T-helper 17 cell (primary cell): ENCODE results near the gene SLC25A6. TPM values are rescaled to one million over a fixed set of nuclear protein-coding genes. Genes with fewer than 3 reads are reported as not detected.
"Not testable (repeated sequence)": the region's sequence is repeated elsewhere in the genome, so short reads cannot be mapped to it uniquely, and the experiment has no call there.

Source experiments
- ATAC-seq: fragments of 150-1000 bp; cut with Tn5 transposase; 2 replicates; pipeline ENCODE4 v1.10.0; 2021; ENCODE audit warnings: mild to moderate bottlenecking, moderate library complexity
- DNase-seq, 3 donors: peaks; one replicate each; pipeline versions ENCODE4 v3.0.0 to v3.0.0-alpha.2; 2020 to 2021
- H3K9me3 ChIP-seq: one replicate; pipeline ENCODE4 v1.7.0; 2013; ENCODE audit warnings: low read length, mild to moderate bottlenecking; ENCODE audit not compliant: control insufficient read depth, poor library complexity, severe bottlenecking
- H3K27ac Mint-ChIP-seq: one replicate; pipeline ENCODE4 v1.8.0; 2022; ENCODE audit warnings: mild to moderate bottlenecking, moderate library complexity, mixed read lengths
- H3K27me3 Mint-ChIP-seq: one replicate; pipeline ENCODE4 v1.8.0; 2022; ENCODE audit warnings: mixed read lengths
- H3K36me3 Mint-ChIP-seq: one replicate; pipeline ENCODE4 v1.8.0; 2022; ENCODE audit warnings: low read depth, mixed read lengths
- H3K4me1 Mint-ChIP-seq: one replicate; pipeline ENCODE4 v1.8.0; 2022; ENCODE audit warnings: mild to moderate bottlenecking, mixed read lengths
- H3K4me3 Mint-ChIP-seq: one replicate; pipeline ENCODE4 v1.8.0; 2022; ENCODE audit warnings: mild to moderate bottlenecking, moderate library complexity, mixed read lengths
- total RNA-seq, 4 donors: library from RNA in 2 of 4; stranded (reverse) in 2 of 4; gene quantifications; one replicate each; pipeline ENCODE4 v1.2.3 and lab custom pipeline; 2022 to 2026

Gene SLC25A6
- total RNA-seq, 2 donors from 2014 or later: 314 to 329 TPM

DNA sequence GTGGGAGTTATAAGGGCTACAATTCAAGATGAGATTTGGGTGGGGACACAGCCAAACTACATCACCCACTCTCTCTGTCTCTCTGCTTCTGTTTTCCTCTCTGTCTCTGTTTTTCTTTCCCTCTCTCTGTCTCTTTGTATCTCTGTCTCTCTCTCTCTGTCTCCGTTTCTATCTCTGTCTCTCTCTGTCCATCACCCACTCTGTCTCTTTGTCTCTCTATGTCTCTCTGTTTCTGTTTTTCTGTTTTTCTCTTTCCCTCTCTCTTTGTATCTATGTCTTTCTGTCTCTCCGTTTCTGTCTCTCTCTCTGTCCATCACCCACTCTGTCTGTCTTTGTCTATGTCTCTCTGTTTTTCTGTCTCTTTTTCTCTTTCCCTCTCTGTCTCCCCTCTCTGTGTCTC is 30.0 kb downstream of the SLC25A6 start:
- H3K4me1 Mint-ChIP-seq: peaks cover 6% of the 10 kb centered on the region
- no peak for ATAC-seq
- no peak for DNase-seq
- H3K9me3 ChIP-seq: no peaks in the 10 kb centered on the region
- H3K27me3 Mint-ChIP-seq: no peaks in the 10 kb centered on the region
- no peak overlapping the region for H3K4me3 Mint-ChIP-seq
- peak overlapping the region; percentile 0 for H3K27ac Mint-ChIP-seq
- peaks cover 9% of the 10 kb centered on the region for H3K36me3 Mint-ChIP-seq

DNA sequence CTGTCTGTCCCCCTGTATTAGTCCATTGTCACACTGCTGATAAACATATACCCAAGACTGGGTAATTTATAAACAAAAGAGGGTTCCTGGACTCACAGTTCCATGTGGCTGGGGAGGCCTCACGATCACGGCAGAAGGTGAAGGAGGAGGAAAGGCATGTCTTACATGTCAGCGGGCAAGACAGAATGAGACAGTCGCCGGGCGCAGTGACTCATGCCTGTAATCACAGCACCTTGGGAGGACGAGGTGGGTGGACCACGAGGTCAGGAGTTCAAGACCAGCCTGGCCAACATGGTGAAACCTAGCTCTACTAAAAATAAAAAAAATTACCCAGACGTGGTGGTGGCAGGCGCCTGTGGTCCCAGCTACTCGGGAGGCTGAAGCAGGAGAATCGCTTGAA is 30.6 kb downstream of the SLC25A6 start:
- no peak for ATAC-seq
- Mint-ChIP-seq H3K4me3 (no peak overlapping the region), H3K36me3 (peaks cover 9% of the 10 kb centered on the region), H3K27ac (peak overlapping the region; percentile 0), H3K27me3 (no peaks in the 10 kb centered on the region), H3K4me1 (peaks cover 6% of the 10 kb centered on the region)
- H3K9me3 ChIP-seq: no peaks in the 10 kb centered on the region
- DNase-seq: no peak

DNA sequence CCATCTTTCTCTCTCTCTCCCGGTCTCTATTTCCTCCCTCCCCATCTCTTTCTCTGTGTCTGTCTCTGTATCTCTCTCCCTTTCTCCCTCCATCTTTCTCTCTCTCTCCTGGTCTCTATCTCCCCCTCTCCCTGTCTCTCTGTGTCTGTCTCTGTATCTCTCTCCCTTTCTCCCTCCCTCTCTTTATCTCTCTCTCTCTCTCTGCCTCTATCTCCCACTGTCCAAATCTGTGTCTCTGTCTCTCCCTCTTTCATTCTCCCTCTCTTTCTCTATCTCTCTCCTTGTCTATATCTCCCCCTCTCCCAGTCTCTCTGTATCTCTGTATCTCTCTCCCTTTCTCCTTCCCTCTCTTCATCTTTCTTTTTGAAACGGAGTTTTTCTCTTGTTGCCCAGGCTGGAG is 31.7 kb downstream of the SLC25A6 start:
- no peaks in the 10 kb centered on the region for H3K27me3 Mint-ChIP-seq
- no peak overlapping the region for H3K27ac Mint-ChIP-seq
- no peak for DNase-seq
- H3K36me3 Mint-ChIP-seq: peaks cover 9% of the 10 kb centered on the region
- H3K9me3 ChIP-seq: no peaks in the 10 kb centered on the region
- H3K4me1 Mint-ChIP-seq: peaks cover 9% of the 10 kb centered on the region
- no peak for ATAC-seq
- peak overlapping the region; percentile 1 for H3K4me3 Mint-ChIP-seq

DNA sequence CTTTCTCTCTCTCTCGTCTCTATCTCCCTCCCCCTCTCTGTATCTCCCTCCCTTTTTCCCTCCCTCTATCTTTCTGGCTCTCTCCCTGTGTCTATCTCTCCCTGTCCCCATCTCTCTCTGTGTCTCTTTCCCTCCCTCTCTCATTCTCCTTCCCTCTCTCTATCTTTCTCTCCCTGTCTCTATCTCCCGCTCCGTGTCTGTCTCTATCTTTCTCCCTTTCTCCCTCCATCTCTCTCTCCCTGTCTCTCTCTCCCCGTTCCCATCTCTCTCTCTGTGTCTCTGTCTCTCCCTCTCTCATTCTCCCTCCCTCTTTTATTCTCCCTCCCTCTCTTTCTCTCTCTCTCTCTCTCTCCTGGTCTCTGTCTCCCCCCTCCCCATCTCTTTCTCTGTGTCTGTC is 32.4 kb downstream of the SLC25A6 start:
- no peak for DNase-seq
- H3K9me3 ChIP-seq: no peaks in the 10 kb centered on the region
- no peak for ATAC-seq
- Mint-ChIP-seq H3K27ac (no peak overlapping the region), H3K4me1 (peaks cover 9% of the 10 kb centered on the region), H3K36me3 (peaks cover 9% of the 10 kb centered on the region), H3K27me3 (no peaks in the 10 kb centered on the region), H3K4me3 (no peak overlapping the region)

DNA sequence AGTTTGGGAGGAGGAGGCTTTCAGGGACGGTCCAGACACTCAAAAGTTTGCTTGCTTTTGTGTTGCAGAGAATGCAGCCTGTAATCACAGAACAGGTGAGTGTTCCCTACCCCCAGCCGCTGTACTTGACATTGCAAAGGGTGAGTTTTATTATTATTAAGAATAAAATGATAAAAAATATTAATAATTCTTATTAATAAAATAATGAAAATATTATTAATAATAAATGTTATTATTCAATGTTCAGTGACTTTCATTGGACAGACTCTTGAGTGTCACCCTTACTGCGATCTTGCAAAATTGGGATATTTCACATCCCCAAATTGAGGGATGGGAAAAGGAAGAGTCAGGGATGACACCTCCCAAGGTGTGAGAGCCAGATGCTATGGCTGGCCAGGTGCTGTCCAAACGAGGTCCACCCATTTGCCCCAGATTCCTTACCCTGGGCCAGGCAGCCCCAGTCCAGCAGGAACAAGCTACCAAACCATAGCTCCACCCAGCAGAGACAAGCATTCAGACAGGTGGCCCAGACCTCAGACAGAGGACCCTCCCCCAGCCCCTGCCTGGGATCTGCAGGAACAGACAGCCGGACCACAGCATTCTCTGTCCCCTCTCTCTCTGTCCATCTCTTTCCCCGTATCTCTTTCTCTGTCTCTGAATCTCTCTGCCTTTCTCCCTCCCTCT is 33.0 kb downstream of the SLC25A6 start:
- peaks cover 9% of the 10 kb centered on the region for H3K36me3 Mint-ChIP-seq

DNA sequence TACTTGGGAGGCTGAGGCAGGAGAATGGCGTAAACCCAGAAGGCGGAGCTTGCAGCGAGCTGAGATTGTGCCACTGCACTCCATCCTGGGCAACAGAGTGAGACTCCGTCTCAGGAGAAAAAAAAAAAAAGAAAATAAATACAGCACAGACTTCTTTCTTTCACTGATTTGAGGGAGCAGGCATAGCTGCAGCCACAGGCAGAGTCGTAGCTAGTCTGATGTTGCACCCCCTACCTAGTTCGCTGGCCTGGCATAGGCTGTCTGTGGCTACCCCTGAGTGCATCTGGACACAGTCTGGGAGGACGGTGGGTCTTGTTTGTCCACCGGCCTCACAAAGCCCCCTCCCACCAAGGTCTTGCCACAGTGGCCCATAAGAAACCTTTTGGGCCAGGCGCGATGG is 33.9 kb downstream of the SLC25A6 start:
- no peaks in the 10 kb centered on the region for H3K9me3 ChIP-seq
- no peak overlapping the region for H3K27ac Mint-ChIP-seq
- peaks cover 13% of the 10 kb centered on the region for H3K4me1 Mint-ChIP-seq
- no peaks in the 10 kb centered on the region for H3K27me3 Mint-ChIP-seq
- ATAC-seq (no peak), DNase-seq (no peak)
- peaks cover 9% of the 10 kb centered on the region for H3K36me3 Mint-ChIP-seq
- no peak overlapping the region for H3K4me3 Mint-ChIP-seq

More for the DNA sequence above, 33.0 kb downstream of the SLC25A6 start:
- DNase-seq: no peak
- no peak overlapping the region for H3K4me3 Mint-ChIP-seq
- H3K27ac Mint-ChIP-seq: no peak overlapping the region
- H3K27me3 Mint-ChIP-seq: no peaks in the 10 kb centered on the region
- no peaks in the 10 kb centered on the region for H3K9me3 ChIP-seq
- H3K4me1 Mint-ChIP-seq: peaks cover 13% of the 10 kb centered on the region
- no peak for ATAC-seq

DNA sequence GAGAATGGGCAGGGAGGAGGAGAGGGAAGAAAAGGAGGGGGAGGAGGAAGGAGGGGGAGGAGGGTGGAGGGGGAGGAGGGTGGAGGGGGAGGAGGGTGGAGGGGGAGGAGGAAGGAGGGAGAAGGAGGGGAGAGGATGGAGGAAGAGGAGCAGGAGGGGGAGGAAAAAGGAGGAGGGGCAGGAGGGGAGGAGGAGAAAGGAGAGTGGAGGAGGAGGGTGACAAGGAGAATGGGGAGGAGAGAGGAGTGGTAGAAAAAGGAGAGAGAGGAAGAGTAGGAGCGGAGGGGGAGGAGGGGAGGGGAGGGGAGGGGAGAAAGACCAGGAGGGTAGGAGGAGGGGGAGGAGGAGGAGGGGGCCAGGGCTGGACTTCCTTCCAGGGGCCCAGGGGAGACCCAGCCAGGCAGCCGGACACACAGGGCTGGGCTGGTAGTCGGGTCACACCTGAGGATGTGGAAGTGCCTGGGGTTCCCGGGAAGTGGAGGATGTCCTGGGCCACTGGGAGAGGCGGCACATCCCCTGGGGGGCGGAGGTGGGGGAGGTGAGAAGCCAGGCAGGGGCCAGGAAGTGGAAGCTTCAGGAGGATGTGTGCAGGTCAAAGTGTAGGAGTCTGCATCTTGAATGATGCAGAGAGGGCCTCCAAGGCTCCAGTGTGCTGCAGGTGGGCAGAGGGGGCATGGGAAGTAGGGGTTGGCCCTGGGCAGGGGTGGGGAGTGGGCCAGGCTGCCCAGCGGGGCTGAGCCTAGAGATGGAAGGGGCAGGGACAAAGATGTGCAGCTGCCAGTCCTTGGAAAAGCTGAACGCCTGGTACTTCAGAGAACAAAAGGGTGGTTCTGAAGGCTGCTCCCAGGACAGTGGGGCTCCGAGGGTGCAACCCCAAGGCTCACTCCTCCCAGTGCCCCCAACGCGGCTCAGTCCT is 36.5 kb downstream of the SLC25A6 start:
- Mint-ChIP-seq H3K36me3 (peaks cover 3% of the 10 kb centered on the region), H3K4me3 (no peak overlapping the region), H3K4me1 (peaks cover 7% of the 10 kb centered on the region), H3K27ac (no peak overlapping the region), H3K27me3 (no peaks in the 10 kb centered on the region)
- DNase-seq (no peak), ATAC-seq (no peak)
- no peaks in the 10 kb centered on the region for H3K9me3 ChIP-seq

DNA sequence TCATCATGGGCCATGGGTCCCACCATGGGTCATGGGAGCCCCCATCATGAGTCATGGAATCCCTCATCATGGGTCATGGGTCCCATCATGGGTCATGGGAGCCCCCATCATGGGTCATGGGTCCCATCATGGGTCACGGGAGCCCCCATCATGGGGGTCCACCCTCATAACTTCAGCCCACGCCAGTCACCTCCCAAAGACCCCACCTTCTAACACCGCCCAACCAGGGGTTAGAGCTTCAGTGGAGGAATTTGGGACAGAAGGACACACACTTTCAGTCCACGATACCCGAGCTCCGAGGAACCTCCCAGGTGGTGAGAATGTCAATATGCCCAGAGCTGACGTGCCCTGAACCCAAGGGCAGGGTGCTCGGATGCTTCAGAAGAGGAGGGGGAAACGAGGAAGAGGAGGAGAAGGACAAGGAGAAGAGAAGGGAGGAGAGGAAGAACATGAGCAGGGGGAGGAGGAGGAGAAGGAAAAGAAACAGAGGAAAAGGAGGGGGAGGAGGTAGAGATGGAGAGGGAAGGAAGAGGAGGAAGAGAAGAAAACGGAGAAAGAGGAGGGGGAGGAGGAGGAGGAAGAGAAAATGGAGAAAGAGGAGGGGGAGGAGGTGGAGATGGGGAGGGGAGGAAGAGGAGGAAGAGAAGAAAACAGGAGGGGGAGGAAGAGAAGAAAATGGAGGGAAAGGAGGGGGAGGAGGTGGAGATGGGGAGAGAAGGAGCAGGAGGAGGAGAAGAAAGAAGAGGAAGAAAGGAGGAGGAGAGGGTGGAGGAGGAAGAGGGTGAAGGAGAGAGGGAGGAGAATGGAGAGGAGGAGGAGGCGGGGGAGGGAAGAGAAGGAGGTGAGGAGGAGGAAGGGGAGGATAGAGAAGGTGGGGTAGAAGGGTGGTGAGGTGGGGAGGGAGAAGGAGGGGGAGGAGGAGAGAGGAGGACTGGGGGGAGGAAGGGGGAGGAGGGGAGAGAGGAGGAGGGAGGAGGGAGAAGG is 37.6 kb downstream of the SLC25A6 start:
- H3K9me3 ChIP-seq: no peaks in the 10 kb centered on the region
- no peak overlapping the region for H3K4me3 Mint-ChIP-seq
- H3K27ac Mint-ChIP-seq: peak overlapping the region; percentile 81
- DNase-seq (no peak), ATAC-seq (no peak)
- no peaks in the 10 kb centered on the region for H3K27me3 Mint-ChIP-seq
- peaks cover 1% of the 10 kb centered on the region for H3K36me3 Mint-ChIP-seq
- peaks cover 7% of the 10 kb centered on the region for H3K4me1 Mint-ChIP-seq

DNA sequence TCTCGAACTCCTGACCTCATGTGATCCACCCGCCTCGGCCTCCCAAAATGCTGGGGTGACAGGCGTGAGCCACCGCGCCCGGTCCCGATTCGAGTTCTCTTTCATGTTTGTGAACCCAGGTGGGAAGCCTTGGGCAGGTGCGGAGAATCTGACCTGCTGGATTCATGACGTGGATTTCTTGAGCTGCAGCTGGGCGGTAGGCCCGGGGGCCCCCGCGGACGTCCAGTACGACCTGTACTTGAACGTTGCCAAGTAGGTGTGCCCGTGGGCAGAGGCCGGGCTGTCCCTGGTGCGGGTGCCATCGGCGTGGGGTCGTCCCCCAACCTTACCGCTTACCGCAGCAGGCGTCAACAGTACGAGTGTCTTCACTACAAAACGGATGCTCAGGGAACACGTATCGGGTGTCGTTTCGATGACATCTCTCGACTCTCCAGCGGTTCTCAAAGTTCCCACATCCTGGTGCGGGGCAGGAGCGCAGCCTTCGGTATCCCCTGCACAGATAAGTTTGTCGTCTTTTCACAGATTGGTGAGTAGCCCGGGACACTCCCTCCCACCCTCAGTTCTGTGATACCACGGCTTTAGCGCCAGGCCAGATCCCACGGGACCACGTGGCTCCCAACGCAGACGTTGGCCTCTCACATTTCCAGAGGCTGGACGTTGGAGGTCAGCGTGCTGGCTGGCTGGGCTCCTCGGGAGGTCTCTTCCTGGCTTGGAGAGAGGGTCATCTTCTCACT is 39.8 kb downstream of the SLC25A6 start:
- no peaks in the 10 kb centered on the region for H3K27me3 Mint-ChIP-seq
- no peak overlapping the region for H3K4me3 Mint-ChIP-seq
- DNase-seq: no peak
- H3K4me1 Mint-ChIP-seq: peaks cover 10% of the 10 kb centered on the region
- H3K27ac Mint-ChIP-seq: no peak overlapping the region
- H3K9me3 ChIP-seq: no peaks in the 10 kb centered on the region
- no peak for ATAC-seq
- H3K36me3 Mint-ChIP-seq: no peaks in the 10 kb centered on the region

DNA sequence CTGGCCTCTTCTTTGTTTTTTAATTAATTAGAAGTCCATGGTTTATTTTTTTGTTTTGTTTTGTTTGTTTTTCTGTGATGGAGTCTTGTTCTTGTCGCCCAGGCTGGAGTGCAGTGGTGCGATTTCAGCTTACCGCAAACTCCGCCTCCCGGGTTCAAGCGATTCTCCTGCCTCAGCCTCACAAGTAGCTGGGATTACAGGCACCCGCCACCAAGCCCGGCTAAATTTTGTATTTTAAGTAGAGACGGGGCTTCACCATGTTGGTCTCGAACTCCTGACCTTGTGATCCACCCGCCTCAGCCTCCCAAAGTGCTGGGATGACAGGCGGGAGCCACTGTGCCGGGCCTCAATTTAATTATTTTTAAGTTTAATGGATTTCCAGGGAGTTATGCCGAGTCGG is 42.3 kb downstream of the SLC25A6 start:
- H3K27me3 Mint-ChIP-seq, H3K9me3 ChIP-seq, H3K4me1 Mint-ChIP-seq, ATAC-seq, H3K27ac Mint-ChIP-seq, H3K36me3 Mint-ChIP-seq, DNase-seq, H3K4me3 Mint-ChIP-seq: not testable (repeated sequence)

DNA sequence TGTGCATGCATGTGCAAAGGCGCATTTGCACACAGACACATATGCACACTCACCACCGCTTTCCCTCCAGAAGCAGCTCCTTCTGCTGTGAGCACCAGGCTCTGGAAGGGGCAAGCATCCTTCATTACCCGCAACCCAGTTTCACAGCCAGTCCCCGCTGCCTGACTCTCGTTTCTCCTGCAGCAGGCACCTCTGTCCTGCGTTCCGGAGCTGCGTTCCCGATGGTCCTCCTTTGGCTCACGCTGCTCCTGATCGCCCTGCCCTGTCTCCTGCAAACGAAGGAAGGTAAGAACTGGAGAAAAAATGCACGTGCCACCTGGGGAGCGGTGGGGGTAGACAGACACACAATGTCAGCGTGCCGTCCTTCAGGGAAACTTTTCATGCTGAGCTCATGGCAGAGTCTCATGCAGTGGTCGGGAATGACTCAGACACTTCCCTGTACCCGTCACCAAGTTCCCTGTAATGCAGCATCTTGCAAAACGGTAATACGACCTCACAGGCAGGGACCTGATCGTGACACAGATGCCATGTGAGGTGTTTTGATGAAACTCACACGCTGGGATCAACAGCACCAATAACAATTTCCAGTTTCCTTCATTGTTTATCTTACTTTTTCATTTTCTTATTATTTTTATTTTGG is 50.2 kb downstream of the SLC25A6 start:
- Mint-ChIP-seq H3K27me3 (peaks cover 14% of the 10 kb centered on the region), H3K36me3 (no peaks in the 10 kb centered on the region), H3K27ac (no peak overlapping the region), H3K4me1 (peaks cover 7% of the 10 kb centered on the region), H3K4me3 (no peak overlapping the region)
- no peak for ATAC-seq
- peaks cover 3% of the 10 kb centered on the region for H3K9me3 ChIP-seq
- DNase-seq: no peak
